NCI-H2196 treated with DMSO at 0.1 percent for 48 hours (cell line): ENCODE results near the gene ONECUT3.
A peak's percentile ranks its signal among the peaks of the same experiment; 100 is the strongest.

Experiments used
- DNase-seq: peaks from one replicate; lab custom pipeline; 2025; ENCODE audit not compliant: unreplicated experiment; lab: John Stamatoyannopoulos, UW

Gene ONECUT3

GRCh38 chr19:1813192-1814182 lies 60.2 kb downstream of the ONECUT3 start:
- no peak for DNase-seq

- DNase-seq, result no peak
Observed at GRCh38 chr19:1814391-1814790, 61.1 kb downstream of the ONECUT3 start.

GRCh38 chr19:1814833-1815604 lies 61.7 kb downstream of the ONECUT3 start:
- DNase-seq, result no peak

GRCh38 chr19:1815605-1816529 lies 62.6 kb downstream of the ONECUT3 start:
- DNase-seq, result no peak

- DNase-seq, result no peak
Observed at GRCh38 chr19:1816530-1817298, 63.4 kb downstream of the ONECUT3 start.

- DNase-seq, result no peak
Observed at GRCh38 chr19:1817553-1818179, 64.4 kb downstream of the ONECUT3 start.

GRCh38 chr19:1818549-1819195 lies 65.4 kb downstream of the ONECUT3 start:
- no peak for DNase-seq

- DNase-seq, result no peak
Observed at GRCh38 chr19:1819341-1820255, 66.3 kb downstream of the ONECUT3 start.

- DNase-seq, result no peak
Observed at GRCh38 chr19:1822210-1822609, 68.9 kb downstream of the ONECUT3 start.

GRCh38 chr19:1823020-1823419 lies 69.7 kb downstream of the ONECUT3 start:
- DNase-seq, result no peak

GRCh38 chr19:1823539-1824251 lies 70.4 kb downstream of the ONECUT3 start:
- DNase-seq, result no peak

- DNase-seq, result no peak
Observed at GRCh38 chr19:1824252-1824622, 70.9 kb downstream of the ONECUT3 start.

GRCh38 chr19:1825909-1826556 lies 72.7 kb downstream of the ONECUT3 start:
- DNase-seq, result peak; percentile 8

- DNase-seq, result no peak
Observed at GRCh38 chr19:1826557-1827521, 73.5 kb downstream of the ONECUT3 start.

GRCh38 chr19:1827566-1828278 lies 74.4 kb downstream of the ONECUT3 start:
- no peak for DNase-seq
